K562 treated with DMSO at 1 percent for 48 hours (cell line): Measurements from ENCODE around the gene MEF2D. TPM values are rescaled to one million over a fixed set of nuclear protein-coding genes. Genes with fewer than 3 reads are reported as not detected.

Source experiments
- total RNA-seq: library from RNA; unstranded; fragments of 300-600 nt; gene quantifications from 2 replicates; pipeline ENCODE4 v1.2.3, GENCODE V29; 2022; ENCODE audit warnings: low replicate concordance; ENCODE audit errors: extremely low read depth

MEF2D gene
- total RNA-seq: not detected in 2 replicates

DNA sequence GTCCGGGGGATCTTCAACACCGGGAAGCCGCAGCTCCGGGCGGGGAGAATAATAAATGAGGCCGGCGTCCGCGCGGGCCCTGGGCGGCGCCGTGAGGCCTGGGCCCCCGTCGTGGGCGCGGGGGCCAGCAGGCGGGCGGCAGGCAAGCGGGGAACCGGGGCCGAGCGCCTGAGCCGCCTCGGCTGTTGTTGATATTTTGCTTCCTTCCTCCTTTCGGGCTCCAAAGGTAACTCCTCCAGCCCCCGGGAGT is at the start of gene MEF2D:
TSS of gene MEF2D (minus strand) at position 233 of the 250 bp plus-strand sequence. CDS start 17,483 bp downstream, outside the sequence.

Other genes starting within 250 kb of the MEF2D start
- not detected in 2 replicates for gene SMG5, start 217.9 kb downstream of the MEF2D start, total RNA-seq
- not detected in 2 replicates for gene TMEM79, start 216.4 kb downstream of the MEF2D start, total RNA-seq
- not detected in 2 replicates for gene GLMP, start 205.1 kb downstream of the MEF2D start, total RNA-seq
- gene VHLL, start 201.5 kb downstream of the MEF2D start, total RNA-seq: not detected in 2 replicates
- 1,364 TPM in 1 of 2 replicates, not detected in the other for gene CCT3, start 162.5 kb downstream of the MEF2D start, total RNA-seq
- gene TSACC, start 162.2 kb downstream of the MEF2D start, total RNA-seq: not detected in 2 replicates
- gene RHBG, start 131.6 kb downstream of the MEF2D start, total RNA-seq: not detected in 2 replicates
- gene IQGAP3, start 71.8 kb upstream of the MEF2D start, total RNA-seq: not detected in 2 replicates
- gene TTC24, start 78.9 kb upstream of the MEF2D start, total RNA-seq: not detected in 2 replicates
- not detected in 2 replicates for gene NAXE, start 91.0 kb upstream of the MEF2D start, total RNA-seq
- gene GPATCH4, start 100.7 kb upstream of the MEF2D start, total RNA-seq: not detected in 2 replicates
- not detected in 2 replicates for gene HAPLN2, start 118.6 kb upstream of the MEF2D start, total RNA-seq
- not detected in 2 replicates for gene BCAN, start 141.3 kb upstream of the MEF2D start, total RNA-seq
- gene NES, start 176.6 kb upstream of the MEF2D start, total RNA-seq: not detected in 2 replicates
- gene CRABP2, start 204.8 kb upstream of the MEF2D start, total RNA-seq: not detected in 2 replicates
- gene METTL25B, start 227.7 kb upstream of the MEF2D start, total RNA-seq: not detected in 2 replicates
- not detected in 2 replicates for gene ISG20L2, start 228.0 kb upstream of the MEF2D start, total RNA-seq
- gene MRPL24, start 240.3 kb upstream of the MEF2D start, total RNA-seq: not detected in 2 replicates